H1 (cell line): ENCODE measurements around the gene CEP170. TPM values are rescaled to one million over a fixed set of nuclear protein-coding genes. Genes with fewer than 3 reads are reported as not detected.

ENCODE experiments used
- CTCF ChIA-PET: fragments of 300-600 bp; sonication (Branson Sonifier 250); formaldehyde crosslinking; loops from one replicate; lab custom pipeline; 2021; ENCODE audit not compliant: partially characterized antibody; lab: Charles Lee
- POLR2A ChIA-PET: fragments of 300-600 bp; sonication (Branson Sonifier 250); formaldehyde crosslinking; loops from one replicate; lab custom pipeline; 2021; ENCODE audit warnings: inconsistent platforms; ENCODE audit not compliant: partially characterized antibody; lab: Charles Lee
- DNase-seq, 2 experiments: peaks; one replicate each; pipeline versions ENCODE4 v3.0.0 to v3.0.0-alpha.2; 2010 to 2022; ENCODE audit warnings: low spot score in 2 of 2, low read depth in 1 of 2, mixed read lengths in 1 of 2
- FAIRE-seq: peaks from 2 replicates; lab custom pipeline; 2011; peaks lifted over from hg19 to GRCh38; lab: Jason Lieb, UNC
- H2AFZ ChIP-seq: 2 replicates; pipeline ENCODE4 v1.8.1; 2012; ENCODE audit warnings: low read length, inconsistent platforms
- H2AK5ac ChIP-seq: 2 replicates; pipeline ENCODE4 v1.6.1; 2013; ENCODE audit warnings: low read depth, low read length
- H2BK120ac ChIP-seq: replicated peaks from 2 replicates; pipeline ENCODE3; 2013; ENCODE audit warnings: low read depth, low read length, inconsistent platforms
- H2BK12ac ChIP-seq: 2 replicates; pipeline ENCODE4 v1.6.1; 2013; ENCODE audit warnings: low read depth, low read length
- H2BK15ac ChIP-seq: 2 replicates; pipeline ENCODE4 v1.6.1; 2013; ENCODE audit warnings: low read length
- H2BK20ac ChIP-seq: 2 replicates; pipeline ENCODE4 v1.6.1; 2013; ENCODE audit warnings: low read length
- H2BK5ac ChIP-seq: 2 replicates; pipeline ENCODE4 v1.6.1; 2013; ENCODE audit warnings: low read depth, low read length
- H3K14ac ChIP-seq: 2 replicates; pipeline ENCODE4 v1.6.1; 2013; ENCODE audit warnings: inconsistent platforms; ENCODE audit not compliant: insufficient read length
- H3K18ac ChIP-seq: 2 replicates; pipeline ENCODE4 v1.6.1; 2013; ENCODE audit warnings: low read length; ENCODE audit errors: extremely low read depth
- H3K23ac ChIP-seq: 2 replicates; pipeline ENCODE4 v1.6.1; 2013; ENCODE audit warnings: inconsistent platforms; ENCODE audit not compliant: insufficient read length
- H3K23me2 ChIP-seq: 2 replicates; pipeline ENCODE4 v1.6.1; 2013; ENCODE audit warnings: low read depth, low read length
- H3K27ac ChIP-seq: 2 replicates; pipeline ENCODE4 v1.6.1; 2011; ENCODE audit warnings: low read depth, low read length, inconsistent platforms
- H3K27me3 ChIP-seq, 4 experiments: replicated peaks in 1 of 4; 1 replicate in 1 of 4; 2 replicates in 3 of 4; pipeline versions ENCODE4 v1.6.1 to v1.8.1; 2011 to 2013; ENCODE audit warnings: low read length in 3 of 4, mild to moderate bottlenecking in 3 of 4, inconsistent platforms in 2 of 4, mixed read lengths in 2 of 4, moderate library complexity in 1 of 4; ENCODE audit not compliant: control insufficient read depth in 3 of 4, insufficient read depth in 3 of 4; ENCODE audit errors: extremely low read depth in 1 of 4
- H3K36me3 ChIP-seq, 4 experiments: 2 replicates each; pipeline versions ENCODE4 v1.6.1 to v1.8.1; 2011 to 2013; ENCODE audit warnings: mild to moderate bottlenecking in 4 of 4, low read length in 3 of 4, moderate library complexity in 2 of 4, control low read depth in 1 of 4, inconsistent platforms in 1 of 4; ENCODE audit not compliant: insufficient read depth in 4 of 4, control insufficient read depth in 2 of 4
- H3K4ac ChIP-seq: replicated peaks from 2 replicates; pipeline ENCODE3; 2013; ENCODE audit warnings: low read length, low read depth, mixed read lengths, inconsistent platforms; ENCODE audit not compliant: insufficient read length
- H3K4me1 ChIP-seq, 4 experiments: replicated peaks in 1 of 4; 1 replicate in 1 of 4; 2 replicates in 3 of 4; pipeline versions ENCODE4 v1.6.1 to v1.8.1; 2011 to 2013; ENCODE audit warnings: low read length in 3 of 4, inconsistent platforms in 2 of 4, mixed read lengths in 1 of 4; ENCODE audit not compliant: insufficient read depth in 4 of 4, control insufficient read depth in 3 of 4
- H3K4me2 ChIP-seq, 2 experiments: 2 replicates each; pipeline versions ENCODE4 v1.6.1 to v1.8.1; 2011 to 2013; ENCODE audit warnings: low read depth in 2 of 2, low read length in 2 of 2, control low read depth in 1 of 2, inconsistent platforms in 1 of 2, mild to moderate bottlenecking in 1 of 2; ENCODE audit not compliant: insufficient read depth in 1 of 2
- H3K4me3 ChIP-seq, 4 experiments: fragments of 200-600, 300-600 bp in 1 of 4; sonication (generic), shearing (Covaris generic), sonication (Bioruptor Twin) in 1 of 4; 2 replicates each; pipeline versions ENCODE4 v1.5.1 to v1.8.1; 2011 to 2016; ENCODE audit warnings: low read length in 4 of 4, low read depth in 3 of 4, control low read depth in 2 of 4, inconsistent platforms in 2 of 4, mild to moderate bottlenecking in 2 of 4, mixed read lengths in 1 of 4, moderate library complexity in 1 of 4; ENCODE audit not compliant: insufficient read depth in 2 of 4; ENCODE audit errors: extremely low read depth in 1 of 4
- H3K56ac ChIP-seq: replicated peaks from 2 replicates; pipeline ENCODE3; 2013; ENCODE audit warnings: low read depth, mild to moderate bottlenecking, mixed read lengths, low read length, inconsistent platforms; ENCODE audit not compliant: insufficient read length
- H3K79me1 ChIP-seq: 2 replicates; pipeline ENCODE4 v1.6.1; 2013; ENCODE audit warnings: low read depth, low read length, control low read depth
- H3K79me2 ChIP-seq, 2 experiments: 2 replicates each; pipeline versions ENCODE4 v1.6.1 to v1.8.1; 2012 to 2013; ENCODE audit warnings: low read length in 2 of 2, mild to moderate bottlenecking in 2 of 2, inconsistent platforms in 1 of 2; ENCODE audit not compliant: insufficient read depth in 2 of 2, control insufficient read depth in 1 of 2
- H3K9ac ChIP-seq, 4 experiments: replicated peaks in 1 of 4; 1 replicate in 1 of 4; 2 replicates in 3 of 4; pipeline versions ENCODE4 v1.6.1 to v1.8.1; 2011 to 2013; ENCODE audit warnings: low read depth in 3 of 4, low read length in 3 of 4, control low read depth in 2 of 4, mild to moderate bottlenecking in 2 of 4, moderate library complexity in 2 of 4, inconsistent platforms in 1 of 4; ENCODE audit errors: extremely low read depth in 1 of 4
- H3K9me3 ChIP-seq, 2 experiments: 2 replicates each; pipeline versions ENCODE4 v1.6.1 to v1.8.1; 2012 to 2013; ENCODE audit warnings: mild to moderate bottlenecking in 2 of 2, moderate library complexity in 2 of 2, control low read depth in 1 of 2, inconsistent platforms in 1 of 2, low read depth in 1 of 2, low read length in 1 of 2, mixed read lengths in 1 of 2; ENCODE audit not compliant: insufficient read depth in 2 of 2
- H4K20me1 ChIP-seq, 2 experiments: replicated peaks in 1 of 2; 2 replicates each; pipeline versions ENCODE3 to v1.8.1; 2011 to 2013; ENCODE audit warnings: inconsistent platforms in 2 of 2, low read length in 2 of 2, mild to moderate bottlenecking in 1 of 2; ENCODE audit not compliant: insufficient read depth in 2 of 2, control insufficient read depth in 1 of 2
- H4K5ac ChIP-seq: 2 replicates; pipeline ENCODE4 v1.6.1; 2013; ENCODE audit warnings: low read length, low read depth, mixed read lengths, inconsistent platforms; ENCODE audit not compliant: insufficient read length
- H4K8ac ChIP-seq: 2 replicates; pipeline ENCODE4 v1.8.0; 2013; ENCODE audit warnings: mild to moderate bottlenecking, moderate library complexity, low read length, inconsistent platforms; ENCODE audit not compliant: insufficient read depth; ENCODE audit errors: extremely low read depth
- H4K91ac ChIP-seq: replicated peaks from 2 replicates; pipeline ENCODE3; 2013; ENCODE audit warnings: low read length, mixed read lengths, inconsistent platforms; ENCODE audit not compliant: insufficient read length
- BACH1 ChIP-seq: IDR thresholded peaks from 2 replicates; pipeline ENCODE4 v1.6.1; 2012; ENCODE audit warnings: low read length, improper control_type of control experiment
- GTF2F1 ChIP-seq: IDR thresholded peaks from 2 replicates; pipeline ENCODE4 v1.6.1; 2012; ENCODE audit warnings: low read depth, low read length, improper control_type of control experiment, borderline replicate concordance
- JUND ChIP-seq: IDR thresholded peaks from 2 replicates; pipeline ENCODE4 v1.6.1; 2011; ENCODE audit warnings: mild to moderate bottlenecking, improper control_type of control experiment, low read length
- RNF2 ChIP-seq: fragments of 200-900, 300-1000 bp; sonication (generic); IDR thresholded peaks from 2 replicates; pipeline ENCODE4 v1.7.1; 2016; ENCODE audit warnings: borderline replicate concordance, low read depth, mild to moderate bottlenecking, antibody characterized with exemption, low read length; ENCODE audit not compliant: poor library complexity, severe bottlenecking; ENCODE audit errors: missing control alignments
- SP1 ChIP-seq: IDR thresholded peaks from 2 replicates; pipeline ENCODE4 v1.6.1; 2011; ENCODE audit warnings: low read depth, low read length
- SP2 ChIP-seq: IDR thresholded peaks from 2 replicates; pipeline ENCODE4 v1.6.1; 2012; ENCODE audit warnings: mild to moderate bottlenecking, low read length, inconsistent platforms
- SP4 ChIP-seq: IDR thresholded peaks from 2 replicates; pipeline ENCODE4 v1.6.1; 2012; ENCODE audit warnings: low read length, inconsistent platforms
- WGBS, 2 experiments: shearing (Covaris generic) in 1 of 2; methylation state at CpG; one replicate each; pipeline versions ENCODE4 v1.1.6 to v1.1.7; 2013 to 2015; ENCODE audit warnings: low lambda C conversion rate in 2 of 2, mixed read lengths in 2 of 2, inconsistent platforms in 1 of 2, low coverage in 1 of 2, missing lambda C conversion rate in 1 of 2; ENCODE audit not compliant: insufficient replicate concordance in 2 of 2, insufficient coverage in 1 of 2, insufficient read length in 1 of 2; ENCODE audit errors: extremely low coverage in 1 of 2, missing lambda C conversion rate in 1 of 2; 5-methylcytosine and 5-hydroxymethylcytosine counted together
- polyA plus RNA-seq, 7 experiments: library from polyadenylated mRNA; depleted of rRNA in 3 of 7; stranded (reverse) in 5 of 7; unstranded in 2 of 7; fragments of >200 nt in 5 of 7; fragments of 200-250 nt in 2 of 7; gene quantifications; 1 replicate in 5 of 7; 2 replicates in 1 of 7; 4 replicates in 1 of 7; pipeline versions ENCODE4 v1.2.1 to v1.2.3, GENCODE V29; 2011 to 2013; ENCODE audit warnings: missing spikeins in 2 of 7, mixed read lengths in 2 of 7
- total RNA-seq: library from RNA; stranded (reverse); fragmentation: NEBNext Ultra II Directional; extraction: Animal tissue kit (Norgen Biotek cat#: 25700); gene quantifications from 2 replicates; pipeline ENCODE4 v1.2.1, GENCODE V29; 2021

Gene CEP170
- total and polyA plus RNA-seq, 2 of the 8 experiments (the other 6 are each of a cell fraction or from before 2014, with no cell fraction given): 33.1 to 97.2 TPM

DNA sequence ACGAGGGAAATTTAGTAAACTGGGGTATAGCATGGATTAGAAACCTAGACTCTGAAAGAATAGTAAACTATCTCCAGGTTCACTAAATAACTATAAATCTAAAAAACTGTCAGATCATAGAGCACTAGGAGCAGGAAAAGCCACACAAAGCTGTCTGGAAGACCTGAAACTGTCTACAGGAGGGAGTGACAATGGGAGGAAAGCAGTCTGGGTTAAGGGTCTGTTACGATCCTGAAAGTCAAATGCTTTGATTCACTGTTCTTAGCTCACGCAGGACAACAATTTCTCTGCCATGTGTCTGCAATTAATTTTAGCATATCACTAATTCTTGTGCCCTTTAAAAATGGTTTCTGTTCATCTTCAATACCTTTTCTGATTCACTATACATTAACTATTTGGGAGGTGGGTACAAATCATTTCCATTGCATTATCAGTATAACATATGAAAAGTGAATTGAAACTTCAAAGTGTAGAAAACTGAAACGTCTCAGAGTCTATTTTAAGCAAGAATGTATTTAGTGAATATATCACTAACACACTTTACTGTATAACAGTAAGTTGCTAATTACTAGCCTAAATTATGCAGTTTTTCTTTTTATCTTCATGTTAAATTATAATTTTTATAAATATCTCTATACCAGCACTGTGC, 18.4 kb downstream of the CEP170 start:
- DNase-seq (no peak), FAIRE-seq (no peak)
- ChIA-PET POLR2A (no interaction called here), CTCF (interaction anchor here (1.0 kb wide), 1 partner anchor 10 kb away, joined by 3 read pairs; no protein-coding TSS in a partner anchor)
- Histone ChIP-seq H3K27me3 (no peaks in the 10 kb centered on the region), H4K91ac (no peak overlapping the region), H4K8ac (no peak overlapping the region), H3K4me1 (peaks cover 0 to 6% (median 0%) of the 10 kb centered on the region in 4 experiments; a peak in 2 of 7 replicates), H3K36me3 (peaks cover 0 to 20% (median 6%) of the 10 kb centered on the region in 4 experiments; a peak in 2 of 8 replicates), H3K56ac (no peak overlapping the region), H4K5ac (no peak overlapping the region), H3K14ac (no peak overlapping the region), H2AK5ac (no peak overlapping the region), H2BK15ac (no peak overlapping the region), H3K79me2 (peaks cover 0 to 96% of the 10 kb centered on the region in 2 experiments; a peak in 3 of 4 replicates), H3K79me1 (peaks cover 2% of the 10 kb centered on the region; the same call in 1 of the 2 replicates), H2BK12ac (no peak overlapping the region), H3K4ac (no peak overlapping the region), H3K9ac (no peak overlapping the region), H2BK5ac (no peak overlapping the region), H2AFZ (no peak overlapping the region), H4K20me1 (peaks cover 0 to 2% of the 10 kb centered on the region in 2 experiments), H2BK20ac (no peak overlapping the region), H3K27ac (no peak overlapping the region), H3K18ac (no peak overlapping the region), H3K23ac (no peak overlapping the region), H2BK120ac (no peak overlapping the region), H3K4me2 (no peak overlapping the region), H3K9me3 (peaks cover 6 to 7% of the 10 kb centered on the region in 2 experiments; a peak in 3 of 4 replicates), H3K4me3 (no peak overlapping the region), H3K23me2 (no peaks in the 10 kb centered on the region)
- TF ChIP-seq GTF2F1 (no peak), JUND (no peak), SP2 (no peak), RNF2 (no peak), SP4 (no peak), SP1 (no peak), BACH1 (no peak)
- 78% methylated on average over 4 of the region's 4 CpGs; no CpG with 5 or more reads in 1 of the 2 experiments for WGBS, 2 experiments
